ENCODE measurements around the gene CR1. TPM values are rescaled to one million over a fixed set of nuclear protein-coding genes. Genes with fewer than 3 reads are reported as not detected.

The CR1 gene
- not detected in 2 replicates for total RNA-seq

DNA sequence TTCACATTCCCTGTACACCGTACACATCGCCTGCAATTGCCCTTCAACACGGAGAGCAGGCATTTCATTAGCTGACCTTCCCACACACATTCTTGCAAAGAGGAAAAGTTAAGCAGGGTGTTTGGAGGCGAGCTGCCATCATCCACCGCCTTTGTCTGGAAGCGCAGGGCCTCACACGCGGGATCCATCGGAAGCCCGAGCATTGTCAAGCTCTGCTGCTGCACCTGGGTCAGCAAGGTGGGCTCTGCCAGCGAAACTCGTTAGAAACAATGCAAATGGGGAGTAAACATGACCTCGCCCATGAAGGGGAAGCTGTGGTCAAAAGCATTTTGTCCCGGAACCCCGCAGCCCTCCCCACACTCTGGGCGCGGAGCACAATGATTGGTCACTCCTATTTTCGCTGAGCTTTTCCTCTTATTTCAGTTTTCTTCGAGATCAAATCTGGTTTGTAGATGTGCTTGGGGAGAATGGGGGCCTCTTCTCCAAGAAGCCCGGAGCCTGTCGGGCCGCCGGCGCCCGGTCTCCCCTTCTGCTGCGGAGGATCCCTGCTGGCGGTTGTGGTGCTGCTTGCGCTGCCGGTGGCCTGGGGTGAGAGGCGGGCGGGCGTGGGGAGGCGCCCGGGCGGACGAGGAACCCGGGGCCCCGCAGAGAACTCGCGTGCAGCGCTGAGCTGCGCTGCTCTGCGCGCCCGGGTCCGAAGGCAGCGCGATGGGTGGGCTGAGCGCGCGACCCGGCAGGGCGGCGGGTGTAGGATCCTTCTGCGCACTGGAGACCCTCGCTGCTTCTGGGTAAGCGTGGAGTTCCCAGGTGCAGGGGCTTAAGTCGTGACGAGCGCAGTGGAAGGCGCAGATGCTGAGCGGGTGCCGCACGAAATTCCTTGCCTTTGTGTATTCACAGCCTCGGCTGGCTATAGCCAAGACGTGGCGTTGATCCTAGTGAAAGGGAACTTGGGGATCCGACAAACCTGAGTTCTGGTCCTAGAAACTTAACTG is at the start of gene CR1:
Gene CR1, plus strand, starts transcription at position 357 of the 992 bp plus-strand sequence. Its CDS starts 111 bp downstream, at position 468.

DNA sequence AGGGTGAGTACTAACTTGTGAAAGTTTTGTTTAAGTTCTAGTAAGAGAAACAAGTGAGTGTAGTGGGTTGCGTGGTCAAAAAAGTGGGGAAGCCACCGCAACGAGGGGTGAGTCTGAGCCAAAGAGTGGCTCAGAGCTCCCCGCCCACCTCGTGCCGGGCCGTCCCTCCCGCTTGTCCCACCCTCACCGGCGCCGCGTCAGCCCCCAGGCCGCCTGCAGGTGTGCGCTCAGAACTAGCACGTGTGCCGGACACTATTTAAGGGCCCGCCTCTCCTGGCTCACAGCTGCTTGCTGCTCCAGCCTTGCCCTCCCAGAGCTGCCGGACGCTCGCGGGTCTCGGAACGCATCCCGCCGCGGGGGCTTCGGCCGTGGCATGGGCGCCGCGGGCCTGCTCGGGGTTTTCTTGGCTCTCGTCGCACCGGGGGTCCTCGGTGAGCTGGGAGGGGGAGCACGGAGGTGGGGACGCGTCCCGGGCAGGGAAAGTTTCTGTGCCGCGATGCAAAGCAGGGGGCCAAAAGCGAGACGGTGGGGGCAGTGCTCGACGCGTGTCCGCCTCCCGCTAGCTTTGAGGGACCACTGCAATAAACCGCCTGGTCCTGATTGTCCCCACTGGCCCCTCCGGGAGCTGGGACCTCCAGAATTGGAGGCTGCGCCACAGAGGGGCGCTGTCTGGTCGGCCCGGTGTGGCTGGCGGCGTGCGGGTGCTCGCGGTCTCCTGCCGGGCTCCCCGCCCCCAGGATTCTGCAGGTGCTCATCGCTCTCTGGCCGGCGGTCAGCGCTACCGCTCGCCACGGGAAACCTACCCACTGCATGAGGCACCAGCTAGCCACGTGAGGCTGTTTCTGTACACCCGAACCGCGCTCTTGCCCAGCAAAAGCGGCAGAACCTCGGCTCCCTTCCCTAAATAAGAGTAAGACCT is 41.7 kb upstream of the CR1 start, which contains the start of gene CR2:
Gene CR2, plus strand, starts transcription at position 283 of the 919 bp plus-strand sequence. Its CDS starts 91 bp downstream, at position 374.

GRCh38 chr1:207644852-207645634 is 149.1 kb downstream of the CR1 start, which contains the start of gene CR1L:
Gene CR1L, plus strand, starts transcription at chr1:207645133. Its CDS starts 101 bp downstream, at chr1:207645234.

Other genes with a start within 250 kb of the CR1 start
- 14.2 and 29.9 TPM in 2 replicates for gene CD55, start 174.5 kb upstream of the CR1 start, total RNA-seq
- gene CR2, start 41.8 kb upstream of the CR1 start, total RNA-seq: not detected in 2 replicates
- not detected in 2 replicates for gene CR1L, start 149.0 kb downstream of the CR1 start, total RNA-seq